GM21447 (cell line): ENCODE measurements around the gene FRMPD3.
A peak's percentile ranks its signal among the peaks of the same experiment; 100 is the strongest.
"Not testable (repeated sequence)": the region's sequence is repeated elsewhere in the genome, so short reads cannot be mapped to it uniquely, and the experiment has no call there.

Experiments
- ATAC-seq: cut with Tn5 transposase; IDR thresholded peaks from one replicate; pipeline ENCODE4 v1.9.1; 2021; ENCODE audit not compliant: unreplicated experiment

FRMPD3 gene

GRCh38 chrX:107448998-107449835 lies at the start of gene FRMPD3:
Gene FRMPD3 (plus strand): TSS chrX:107449652. CDS start chrX:107526589, 76,937 bp downstream.
- ATAC-seq: no peak

GRCh38 chrX:107420571-107420970 lies 28.9 kb upstream of the FRMPD3 start:
- no peak for ATAC-seq

- no peak for ATAC-seq
Measured at GRCh38 chrX:107421337-107421861, 28.1 kb upstream of the FRMPD3 start.

- ATAC-seq: no peak
Measured at GRCh38 chrX:107429090-107429489, 20.4 kb upstream of the FRMPD3 start.

GRCh38 chrX:107440187-107440586 lies 9.3 kb upstream of the FRMPD3 start:
- no peak for ATAC-seq

GRCh38 chrX:107440692-107441091 lies 8.8 kb upstream of the FRMPD3 start:
- ATAC-seq: no peak

- no peak for ATAC-seq
Measured at GRCh38 chrX:107442914-107443527, 6.4 kb upstream of the FRMPD3 start.

- no peak for ATAC-seq
Measured at GRCh38 chrX:107445146-107445545, 4.3 kb upstream of the FRMPD3 start.

- no peak for ATAC-seq
Measured at GRCh38 chrX:107445631-107446030, 3.8 kb upstream of the FRMPD3 start.

- no peak for ATAC-seq
Measured at GRCh38 chrX:107447642-107448041, 1.8 kb upstream of the FRMPD3 start.

- no peak for ATAC-seq
Measured at GRCh38 chrX:107448625-107448997, 841 bp upstream of the FRMPD3 start.

- no peak for ATAC-seq
Measured at GRCh38 chrX:107450823-107451509, 1.5 kb downstream of the FRMPD3 start.

GRCh38 chrX:107451731-107452130 lies 2.3 kb downstream of the FRMPD3 start:
- no peak for ATAC-seq

- ATAC-seq: no peak
Measured at GRCh38 chrX:107452581-107452980, 3.1 kb downstream of the FRMPD3 start.

- ATAC-seq: peak; percentile 86
Measured at GRCh38 chrX:107454302-107454701, 4.8 kb downstream of the FRMPD3 start.

GRCh38 chrX:107457289-107457688 lies 7.8 kb downstream of the FRMPD3 start:
- ATAC-seq: no peak

GRCh38 chrX:107465932-107466620 lies 16.6 kb downstream of the FRMPD3 start:
- peak; percentile 94 for ATAC-seq

- no peak for ATAC-seq
Measured at GRCh38 chrX:107467271-107467670, 17.8 kb downstream of the FRMPD3 start.

- no peak for ATAC-seq
Measured at GRCh38 chrX:107470198-107470597, 20.7 kb downstream of the FRMPD3 start.

- no peak for ATAC-seq
Measured at GRCh38 chrX:107470971-107471370, 21.5 kb downstream of the FRMPD3 start.

- not testable (repeated sequence) for ATAC-seq
Measured at GRCh38 chrX:107471420-107471819, 22.0 kb downstream of the FRMPD3 start.
